Esophagus muscularis mucosa (tissue), 4 donors: ENCODE measurements around the gene ARID3A. TPM values are rescaled to one million over a fixed set of nuclear protein-coding genes. Genes with fewer than 3 reads are reported as not detected.

ENCODE experiments used
- DNase-seq: peaks from one replicate; pipeline ENCODE4 v3.0.0-alpha.2; 2017; ENCODE audit errors: extremely low spot score
- H3K27ac ChIP-seq, 4 donors: fragments of 200-600 bp; sonication (generic); replicated peaks in 1 of 4; 1 replicate in 3 of 4; 2 replicates in 1 of 4; pipeline ENCODE4 v1.5.1; 2016 to 2019; ENCODE audit warnings: mild to moderate bottlenecking in 1 of 4
- H3K27me3 ChIP-seq, 4 donors: fragments of 200-600 bp; sonication (generic); one replicate each; pipeline versions ENCODE4 v1.5.1 to v1.6.0; 2016 to 2019
- H3K36me3 ChIP-seq, 4 donors: fragments of 200-600 bp; sonication (generic); one replicate each; pipeline ENCODE4 v1.5.1; 2016 to 2019
- H3K4me1 ChIP-seq, 4 donors: fragments of 200-600 bp; sonication (generic); one replicate each; pipeline ENCODE4 v1.5.1; 2016 to 2019
- H3K4me3 ChIP-seq, 4 donors: fragments of 200-600 bp; sonication (generic); 1 replicate in 2 of 4; 2 replicates in 2 of 4; pipeline ENCODE4 v1.5.1; 2016 to 2019; ENCODE audit warnings: mild to moderate bottlenecking in 4 of 4, moderate library complexity in 1 of 4
- H3K9me3 ChIP-seq, 4 donors: fragments of 200-600 bp; sonication (generic); 1 replicate in 3 of 4; 2 replicates in 1 of 4; pipeline ENCODE4 v1.5.1; 2016 to 2019
- CTCF ChIP-seq, 3 experiments: fragments of 200-600 bp in 2 of 3; fragments of 450-650 bp in 1 of 3; sonication (generic) in 2 of 3; IDR thresholded peaks; one replicate each; pipeline ENCODE4 v1.5.1; 2017 to 2019; ENCODE audit warnings: antibody characterized with exemption in 3 of 3, mild to moderate bottlenecking in 2 of 3, moderate library complexity in 1 of 3
- EP300 ChIP-seq: sonication (generic); formaldehyde crosslinking; IDR thresholded peaks from one replicate; pipeline ENCODE4 v1.6.1; 2017; ENCODE audit warnings: antibody characterized with exemption
- POLR2A ChIP-seq: fragments of 450-650 bp; IDR thresholded peaks from one replicate; pipeline ENCODE4 v1.6.1; 2017; ENCODE audit warnings: antibody characterized with exemption, moderate library complexity, mild to moderate bottlenecking, low read depth
- POLR2AphosphoS5 ChIP-seq, 2 donors: sonication (generic); formaldehyde crosslinking; IDR thresholded peaks; one replicate each; pipeline ENCODE4 v1.6.1; 2017; ENCODE audit warnings: antibody characterized with exemption in 2 of 2
- WGBS: methylation state at CpG from one replicate; pipeline ENCODE4 v1.1.5; 2018; 5-methylcytosine and 5-hydroxymethylcytosine counted together
- intact Hi-C: fragments of 100-400 bp; cut with DNase I; formaldehyde crosslinking; loops from one replicate; pipeline ENCODE4 v1.15.1; 2023
- total RNA-seq, 4 donors: library from RNA; depleted of rRNA; stranded (reverse); fragments of >200 nt; gene quantifications; one replicate each; pipeline versions ENCODE4 v1.1.0 to v1.2.1, GENCODE V29; 2016

ARID3A gene
- total RNA-seq, 4 donors from 2014 or later: 2.9 to 8.4 (median 5.0) TPM

- DNase-seq: no peak
- Histone ChIP-seq H3K36me3 (peaks cover 16 to 41% (median 27%) of the 10 kb centered on the region in 4 donors), H3K4me1 (peaks cover 0 to 13% (median 7%) of the 10 kb centered on the region in 4 donors), H3K9me3 (no peaks in the 10 kb centered on the region), H3K27me3 (no peaks in the 10 kb centered on the region), H3K27ac (no peak overlapping the region), H3K4me3 (no peak overlapping the region)
- WGBS: 98% methylated on average over 7 of the region's 7 CpGs
- TF ChIP-seq POLR2A: no peak
- TF ChIP-seq CTCF (IDR thresholded peaks at IDR 0.05): no peak
- intact Hi-C loops: no loop called here
These were observed 23.8 kb upstream of the ARID3A start for GRCh38 chr19:902093-902370.

- no peak for DNase-seq
- Histone ChIP-seq H3K36me3 (peaks cover 12 to 35% (median 22%) of the 10 kb centered on the region in 4 donors), H3K4me3 (no peak overlapping the region), H3K9me3 (no peaks in the 10 kb centered on the region), H3K4me1 (peaks cover 0 to 13% (median 7%) of the 10 kb centered on the region in 4 donors), H3K27ac (no peak overlapping the region), H3K27me3 (no peaks in the 10 kb centered on the region)
- TF ChIP-seq POLR2AphosphoS5 (IDR thresholded peaks at IDR 0.05): no peak
- TF ChIP-seq EP300: no peak
- intact Hi-C loops: no loop called here
- WGBS: 91% methylated on average over 14 of the region's 14 CpGs
These were observed 23.2 kb upstream of the ARID3A start for GRCh38 chr19:902446-903226.

- no peak for DNase-seq
- TF ChIP-seq POLR2A: no peak
- no peak for TF ChIP-seq POLR2AphosphoS5 (IDR thresholded peaks at IDR 0.05)
- no peak for TF ChIP-seq EP300
- TF ChIP-seq CTCF (IDR thresholded peaks at IDR 0.05): no peak
- no peaks in the 10 kb centered on the region for H3K27me3 ChIP-seq
- 72% methylated on average over 24 of the region's 32 CpGs for WGBS
- intact Hi-C loops: no loop called here
- no peak overlapping the region for H3K27ac ChIP-seq
- H3K4me3 ChIP-seq: no peak overlapping the region
- peaks cover 0 to 13% (median 7%) of the 10 kb centered on the region in 4 donors for H3K4me1 ChIP-seq
- H3K36me3 ChIP-seq: peaks cover 12 to 32% (median 20%) of the 10 kb centered on the region in 4 donors
- no peaks in the 10 kb centered on the region for H3K9me3 ChIP-seq
These were observed 22.5 kb upstream of the ARID3A start for GRCh38 chr19:903266-903797.

- no peak for TF ChIP-seq POLR2A
- TF ChIP-seq EP300: no peak
- TF ChIP-seq POLR2AphosphoS5 (IDR thresholded peaks at IDR 0.05): no peak
- no peak for TF ChIP-seq CTCF (IDR thresholded peaks at IDR 0.05)
- H3K27me3 ChIP-seq: no peaks in the 10 kb centered on the region
- intact Hi-C loops: no loop called here
- no peaks in the 10 kb centered on the region for H3K9me3 ChIP-seq
- DNase-seq: no peak
- H3K4me3 ChIP-seq: no peak overlapping the region
- WGBS: 94% methylated on average over 8 of the region's 8 CpGs
- peaks cover 4 to 21% (median 10%) of the 10 kb centered on the region in 4 donors for H3K36me3 ChIP-seq
- peaks cover 0 to 24% (median 18%) of the 10 kb centered on the region in 4 donors for H3K4me1 ChIP-seq
- H3K27ac ChIP-seq: no peak overlapping the region
These were observed 21.3 kb upstream of the ARID3A start for GRCh38 chr19:904545-904944.

GRCh38 chr19:906480-906879 is 19.4 kb upstream of the ARID3A start:
- no peak overlapping the region for H3K4me3 ChIP-seq
- H3K27ac ChIP-seq: no peak overlapping the region
- TF ChIP-seq POLR2AphosphoS5 (IDR thresholded peaks at IDR 0.05) (no peak), CTCF (IDR thresholded peaks at IDR 0.05) (no peak), POLR2A (no peak), EP300 (no peak)
- H3K9me3 ChIP-seq: no peaks in the 10 kb centered on the region
- DNase-seq: no peak
- WGBS: 94% methylated on average over 7 of the region's 7 CpGs
- H3K27me3 ChIP-seq: no peaks in the 10 kb centered on the region
- peaks cover 0 to 29% (median 22%) of the 10 kb centered on the region in 4 donors for H3K4me1 ChIP-seq
- peaks cover 0 to 8% (median 4%) of the 10 kb centered on the region in 4 donors for H3K36me3 ChIP-seq
- intact Hi-C loops: no loop called here
